Stimulated activated CD4-positive, alpha-beta T cell treated with anti-CD3 and anti-CD28 coated beads, Interleukin-15, amount 100 ng/mL, for 48 hours (primary cell): ENCODE data around the gene SNRPD3.
A peak's percentile ranks its signal among the peaks of the same experiment; 100 is the strongest.
"Not testable (repeated sequence)": the region's sequence is repeated elsewhere in the genome, so short reads cannot be mapped to it uniquely, and the experiment has no call there.

ENCODE experiments used
- DNase-seq, 2 donors: peaks; one replicate each; pipeline ENCODE4 v3.0.0-alpha.2; 2020; ENCODE audit warnings: low read depth in 2 of 2

The SNRPD3 gene

GRCh38 chr22:24592058-24592850, 36.5 kb downstream of the SNRPD3 start:
- DNase-seq, result no peak

GRCh38 chr22:24592851-24593558, 37.2 kb downstream of the SNRPD3 start, which contains the start of gene LRRC75B:
LRRC75B (minus strand) TSS chr22:24593073; CDS start chr22:24593039, 34 bp downstream.
- DNase-seq, result no peak

GRCh38 chr22:24593559-24593835, 37.7 kb downstream of the SNRPD3 start:
- not testable (repeated sequence) for DNase-seq

GRCh38 chr22:24593836-24594568, 38.2 kb downstream of the SNRPD3 start:
- DNase-seq, result no peak

- DNase-seq, result no peak
Observed at GRCh38 chr22:24594569-24595120, 38.8 kb downstream of the SNRPD3 start.

- DNase-seq, result no peak
Observed at GRCh38 chr22:24595228-24595627, 39.4 kb downstream of the SNRPD3 start.

- no peak for DNase-seq
Observed at GRCh38 chr22:24595863-24596262, 40.1 kb downstream of the SNRPD3 start.

- not testable (repeated sequence) for DNase-seq
Observed at GRCh38 chr22:24597076-24597475, 41.3 kb downstream of the SNRPD3 start.

- no peak for DNase-seq
Observed at GRCh38 chr22:24599514-24599913, 43.7 kb downstream of the SNRPD3 start.

GRCh38 chr22:24599958-24600715, 44.3 kb downstream of the SNRPD3 start:
- DNase-seq, result not testable (repeated sequence)

- DNase-seq, result no peak
Observed at GRCh38 chr22:24601217-24602104, 45.7 kb downstream of the SNRPD3 start.

- DNase-seq, result not testable (repeated sequence)
Observed at GRCh38 chr22:24602105-24602749, 46.4 kb downstream of the SNRPD3 start.

- DNase-seq, result not testable (repeated sequence)
Observed at GRCh38 chr22:24602847-24603769, 47.3 kb downstream of the SNRPD3 start, which contains the start of gene GGT1. GGT1 (plus strand) TSS chr22:24603193; CDS start chr22:24611082, 7,889 bp downstream.

- not testable (repeated sequence) for DNase-seq
Observed at GRCh38 chr22:24603770-24604629, 48.2 kb downstream of the SNRPD3 start.

GRCh38 chr22:24606340-24606739, 50.5 kb downstream of the SNRPD3 start:
- DNase-seq, result not testable (repeated sequence)

GRCh38 chr22:24607429-24607983, 51.7 kb downstream of the SNRPD3 start:
- peak; percentile 42 to 64 for DNase-seq

- DNase-seq, result not testable (repeated sequence)
Observed at GRCh38 chr22:24608327-24608726, 52.5 kb downstream of the SNRPD3 start.
